Breast epithelium (tissue), 4 donors: ENCODE results near the gene MYG1. TPM values are rescaled to one million over a fixed set of nuclear protein-coding genes. Genes with fewer than 3 reads are reported as not detected.

Experiments used
- DNase-seq, 2 donors: peaks; one replicate each; pipeline ENCODE4 v3.0.0-alpha.2; 2019; ENCODE audit warnings: low spot score in 2 of 2
- H3K27ac ChIP-seq, 2 donors: fragments of 200-600 bp; sonication (generic) in 1 of 2; one replicate each; pipeline ENCODE4 v1.5.1; 2016 to 2019; ENCODE audit warnings: mild to moderate bottlenecking in 1 of 2
- H3K27me3 ChIP-seq, 2 donors: fragments of 200-600 bp; sonication (generic) in 1 of 2; one replicate each; pipeline versions ENCODE4 v1.5.1 to v1.6.0; 2017 to 2019; ENCODE audit warnings: control low read depth in 1 of 2, mild to moderate bottlenecking in 1 of 2
- H3K36me3 ChIP-seq: fragments of 200-600 bp; one replicate; pipeline ENCODE4 v1.5.1; 2019
- H3K4me1 ChIP-seq, 2 donors: fragments of 200-600 bp; sonication (generic); one replicate each; pipeline ENCODE4 v1.5.1; 2016 to 2019; ENCODE audit warnings: control low read depth in 1 of 2
- H3K4me3 ChIP-seq, 3 donors: fragments of 200-600 bp; sonication (generic); 1 replicate in 2 of 3; 2 replicates in 1 of 3; pipeline ENCODE4 v1.5.1; 2016 to 2019; ENCODE audit warnings: mild to moderate bottlenecking in 3 of 3, moderate library complexity in 2 of 3
- H3K9me3 ChIP-seq, 2 donors: fragments of 200-600 bp; sonication (generic) in 1 of 2; one replicate each; pipeline ENCODE4 v1.5.1; 2016 to 2019; ENCODE audit warnings: control low read depth in 1 of 2
- CTCF ChIP-seq, 3 donors: fragments of 450-650 bp; IDR thresholded peaks; one replicate each; pipeline ENCODE4 v1.5.1; 2016 to 2017; ENCODE audit warnings: antibody characterized with exemption in 3 of 3, mild to moderate bottlenecking in 3 of 3, moderate library complexity in 3 of 3
- POLR2A ChIP-seq: fragments of 450-650 bp; IDR thresholded peaks from one replicate; pipeline ENCODE4 v1.6.1; 2016; ENCODE audit warnings: antibody characterized with exemption, mild to moderate bottlenecking, moderate library complexity
- POLR2AphosphoS5 ChIP-seq, 3 donors: sonication (generic); formaldehyde crosslinking; IDR thresholded peaks; one replicate each; pipeline ENCODE4 v1.6.1; 2017; ENCODE audit warnings: antibody characterized with exemption in 3 of 3
- intact Hi-C: fragments of 100-400 bp; cut with DNase I; formaldehyde crosslinking; loops from one replicate; pipeline ENCODE4 v1.15.1; 2023; ENCODE audit warnings: low total_unique reads
- total RNA-seq, 3 donors: library from RNA; depleted of rRNA; stranded (reverse); fragments of >200 nt; gene quantifications; one replicate each; pipeline ENCODE4 v1.1.0, GENCODE V29; 2016

The MYG1 gene
- total RNA-seq, 3 donors from 2014 or later: 35.7 to 63.8 (median 39.1) TPM

- H3K4me1 ChIP-seq: peaks cover 0 to 9% of the 10 kb centered on the region in 2 donors
- H3K27ac ChIP-seq: peak overlapping the region; percentile 67 to 89
- DNase-seq: no peak
- no peak for TF ChIP-seq POLR2AphosphoS5 (IDR thresholded peaks at IDR 0.05)
- no peak for TF ChIP-seq CTCF (IDR thresholded peaks at IDR 0.05)
- no peak for TF ChIP-seq POLR2A
- H3K36me3 ChIP-seq: no peaks in the 10 kb centered on the region
- H3K4me3 ChIP-seq: peak overlapping the region; percentile 58 to 88 (median 68)
- H3K27me3 ChIP-seq: no peaks in the 10 kb centered on the region
- no peaks in the 10 kb centered on the region for H3K9me3 ChIP-seq
- intact Hi-C loops: no loop called here
Observed at GRCh38 chr12:53299101-53299453, 418 bp upstream of the MYG1 start.

- Histone ChIP-seq H3K4me1 (peaks cover 0 to 9% of the 10 kb centered on the region in 2 donors), H3K27me3 (no peaks in the 10 kb centered on the region), H3K36me3 (no peaks in the 10 kb centered on the region), H3K9me3 (no peaks in the 10 kb centered on the region), H3K27ac (peak overlapping the region; percentile 67 to 89), H3K4me3 (peak overlapping the region; percentile 58 to 88 (median 68))
- intact Hi-C loops: no loop called here
- DNase-seq: no peak
- no peak for TF ChIP-seq POLR2AphosphoS5 (IDR thresholded peaks at IDR 0.05)
- TF ChIP-seq CTCF (IDR thresholded peaks at IDR 0.05): no peak
Observed at GRCh38 chr12:53300187-53300586, 692 bp downstream of the MYG1 start.

- Histone ChIP-seq H3K4me3 (no peak overlapping the region), H3K4me1 (peaks cover 0 to 9% of the 10 kb centered on the region in 2 donors), H3K27ac (no peak overlapping the region), H3K27me3 (no peaks in the 10 kb centered on the region), H3K36me3 (peaks cover 6% of the 10 kb centered on the region), H3K9me3 (no peaks in the 10 kb centered on the region)
- no peak for DNase-seq
- intact Hi-C loops: no loop called here
- TF ChIP-seq POLR2AphosphoS5 (IDR thresholded peaks at IDR 0.05) (no peak), CTCF (IDR thresholded peaks at IDR 0.05) (no peak), POLR2A (no peak)
Observed at GRCh38 chr12:53302903-53303302, 3.4 kb downstream of the MYG1 start.

- intact Hi-C loops: no loop called here
- Histone ChIP-seq H3K4me1 (no peaks in the 10 kb centered on the region), H3K36me3 (peaks cover 6% of the 10 kb centered on the region), H3K27ac (no peak overlapping the region), H3K9me3 (no peaks in the 10 kb centered on the region), H3K4me3 (no peak overlapping the region), H3K27me3 (no peaks in the 10 kb centered on the region)
- DNase-seq: no peak
- TF ChIP-seq POLR2A: no peak
- TF ChIP-seq CTCF (IDR thresholded peaks at IDR 0.05): no peak
- no peak for TF ChIP-seq POLR2AphosphoS5 (IDR thresholded peaks at IDR 0.05)
Observed at GRCh38 chr12:53306826-53307225, 7.3 kb downstream of the MYG1 start.

GRCh38 chr12:53308276-53308675 lies 8.8 kb downstream of the MYG1 start:
- Histone ChIP-seq H3K9me3 (no peaks in the 10 kb centered on the region), H3K27ac (no peak overlapping the region), H3K4me3 (no peak overlapping the region), H3K27me3 (no peaks in the 10 kb centered on the region), H3K4me1 (no peaks in the 10 kb centered on the region), H3K36me3 (peaks cover 6% of the 10 kb centered on the region)
- intact Hi-C loops: no loop called here
- TF ChIP-seq CTCF (IDR thresholded peaks at IDR 0.05) (no peak), POLR2A (no peak), POLR2AphosphoS5 (IDR thresholded peaks at IDR 0.05) (no peak)
- DNase-seq: no peak
